Stimulated activated CD8-positive, alpha-beta memory T cell treated with anti-CD3 and anti-CD28 coated beads, Interleukin-15, amount 100 ng/mL, for 48 hours (primary cell): Measurements from ENCODE around the gene NFYC.
"Not testable (repeated sequence)": the region's sequence is repeated elsewhere in the genome, so short reads cannot be mapped to it uniquely, and the experiment has no call there.

Source experiments
- DNase-seq, 2 donors: peaks; one replicate each; pipeline ENCODE4 v3.0.0-alpha.2; 2020; ENCODE audit warnings: low read depth in 2 of 2

Gene NFYC

DNA sequence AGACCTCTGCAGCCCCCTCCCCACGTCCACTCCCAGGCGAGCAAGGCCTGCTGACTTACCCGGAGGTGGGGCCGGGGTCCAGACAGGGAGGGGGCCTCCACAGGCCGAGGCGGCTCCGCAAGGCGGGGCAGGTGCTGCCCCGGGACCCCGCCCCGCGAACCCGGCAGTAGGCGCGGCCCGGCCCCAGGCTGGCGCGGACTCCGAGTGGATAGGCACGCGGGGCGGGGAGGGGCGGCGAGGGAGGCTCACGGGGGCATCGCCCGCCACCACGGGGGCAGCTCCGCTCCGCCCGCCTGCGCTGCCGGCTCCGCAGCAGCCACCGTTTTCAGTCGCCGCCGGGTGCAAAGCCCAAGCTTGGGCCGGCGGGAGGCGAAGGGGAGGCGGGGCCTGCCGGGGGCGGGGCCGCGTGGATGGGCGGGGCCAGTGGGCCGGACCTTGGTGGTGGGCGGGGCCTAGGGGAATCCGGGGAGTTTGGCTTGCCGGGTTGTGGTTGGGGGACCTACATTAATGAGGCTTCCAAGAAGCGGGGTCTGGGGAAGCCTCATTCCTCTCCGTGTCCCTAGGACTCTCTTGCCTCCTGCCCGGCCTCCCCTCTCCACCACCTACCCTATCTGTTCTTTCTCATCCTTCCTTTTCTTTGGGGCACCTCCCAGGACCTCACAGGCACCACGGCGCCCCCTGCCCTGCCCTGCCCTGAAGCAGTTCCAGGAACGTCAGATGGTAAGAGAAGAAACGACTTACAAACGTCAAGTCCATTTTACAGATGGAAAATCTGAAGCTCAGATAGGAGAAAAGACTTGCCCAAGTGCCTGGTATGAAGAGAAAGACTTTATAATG, 26.0 kb upstream of the NFYC start, which contains the start of gene RIMS3:
RIMS3 (minus strand) TSS at position 348 of the 837 bp plus-strand sequence. CDS start 23,757 bp downstream, outside the sequence.
- DNase-seq = peak; percentile 69 to 77

DNA sequence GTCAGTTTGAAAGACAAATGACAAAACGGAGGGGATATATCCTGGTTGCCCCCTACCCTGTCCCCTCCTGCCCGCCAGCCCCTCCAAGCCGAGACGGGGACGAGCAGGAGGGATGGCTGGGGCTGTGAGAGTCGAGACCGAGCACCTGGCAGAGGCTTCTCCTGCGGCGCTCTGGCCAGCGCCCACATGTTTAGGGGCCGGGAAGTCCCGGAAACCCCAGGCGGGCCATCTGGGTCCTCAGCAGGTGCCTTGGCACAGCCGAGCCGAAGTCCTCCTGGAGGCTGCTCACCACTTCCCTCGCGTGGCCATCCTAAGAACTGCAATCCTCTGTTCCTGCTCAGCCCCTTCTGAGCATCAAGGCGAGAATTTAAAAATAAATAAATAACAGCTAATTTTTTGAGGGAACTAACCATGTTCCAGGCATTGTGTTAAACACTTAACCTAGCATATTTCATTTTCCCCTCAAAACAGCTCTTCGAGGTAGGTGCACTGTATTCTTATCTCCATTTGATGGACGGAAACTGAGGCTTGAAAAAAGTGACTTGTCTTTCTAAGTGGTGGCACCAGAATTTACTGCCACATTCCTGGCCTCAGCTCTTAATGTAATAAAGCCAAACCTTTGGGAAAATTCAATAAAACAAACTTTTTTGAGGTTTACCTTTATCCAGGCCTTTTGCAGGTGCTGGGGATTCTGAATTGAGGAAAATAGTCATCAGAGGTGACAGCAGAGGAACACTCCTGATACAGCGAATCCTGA, 22.6 kb upstream of the NFYC start:
- peak; percentile 68 to 70 for DNase-seq

DNA sequence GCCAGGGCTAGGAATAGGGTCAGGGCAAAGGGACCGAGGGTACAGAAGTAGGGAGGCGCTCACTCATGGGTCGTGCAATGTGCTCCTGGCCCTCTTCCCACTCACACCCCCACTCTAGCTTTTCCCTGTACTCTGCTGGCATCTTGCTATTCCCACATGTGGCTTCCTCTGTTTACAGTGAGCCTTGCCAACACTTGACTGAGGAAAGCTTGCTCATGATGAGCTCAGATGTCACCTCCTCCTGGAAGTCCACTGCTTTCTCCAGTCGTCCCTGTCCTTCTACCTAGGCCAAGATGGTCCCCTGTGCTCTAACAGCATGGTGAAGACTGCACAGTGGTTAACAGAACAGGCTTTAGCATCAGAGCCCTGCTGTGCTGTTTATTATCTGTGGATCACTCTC, 18.1 kb upstream of the NFYC start:
- DNase-seq = no peak

DNA sequence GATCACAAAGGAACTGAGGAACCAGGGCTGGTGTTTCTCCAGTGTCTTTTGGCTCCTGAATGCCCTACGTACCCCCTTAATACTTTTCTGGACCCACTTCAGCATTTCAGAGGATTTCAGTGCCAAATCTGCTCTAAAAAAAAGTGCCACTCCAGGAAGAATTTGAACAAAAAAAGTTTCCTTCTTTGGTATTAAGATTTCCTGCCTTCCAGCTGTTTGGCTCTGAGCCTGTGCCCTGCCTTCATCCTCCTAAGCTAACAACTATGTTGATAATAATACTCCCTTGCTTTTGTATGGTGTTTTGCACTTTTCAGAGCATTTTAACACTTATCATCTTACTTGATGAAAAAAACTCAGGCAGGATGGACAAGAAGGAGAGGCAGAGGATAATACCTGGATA, 15.0 kb upstream of the NFYC start:
- no peak for DNase-seq

DNA sequence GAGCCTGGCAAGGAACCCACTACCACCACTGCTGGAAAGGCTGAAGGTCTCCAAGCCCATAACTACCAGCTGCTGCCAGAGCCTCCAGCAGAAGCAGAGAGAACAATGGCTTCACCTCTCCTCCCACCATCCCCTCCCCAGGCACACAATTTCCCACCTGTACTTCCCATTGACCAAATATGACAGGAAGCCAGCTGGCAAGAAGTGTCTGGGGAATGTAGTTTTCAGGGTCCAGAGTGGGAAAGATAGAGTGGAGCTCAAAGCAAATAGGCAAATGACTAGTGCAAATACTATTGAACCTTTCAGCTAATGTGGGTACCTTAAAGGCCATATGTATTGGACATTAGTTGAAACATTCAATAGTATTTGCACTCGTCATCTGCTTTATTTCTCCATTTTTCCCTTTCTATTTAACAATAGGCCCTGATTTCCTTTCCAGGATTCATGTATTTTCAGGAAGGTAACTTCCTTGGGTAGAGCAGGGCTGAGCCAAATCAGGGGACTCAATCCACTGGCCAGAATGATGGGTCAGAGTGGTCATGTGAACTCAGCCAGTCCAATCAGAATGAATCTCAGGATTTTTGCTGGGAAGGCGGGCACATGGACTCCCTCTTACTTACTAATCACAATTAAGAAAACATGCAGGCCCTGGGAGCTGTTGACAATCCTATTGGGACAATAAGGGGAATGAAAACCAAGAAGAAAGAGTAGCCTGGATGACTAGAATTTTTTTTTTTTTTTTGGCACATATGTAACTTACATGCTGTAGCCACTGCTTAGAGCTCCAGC, 12.1 kb upstream of the NFYC start:
- no peak for DNase-seq

DNA sequence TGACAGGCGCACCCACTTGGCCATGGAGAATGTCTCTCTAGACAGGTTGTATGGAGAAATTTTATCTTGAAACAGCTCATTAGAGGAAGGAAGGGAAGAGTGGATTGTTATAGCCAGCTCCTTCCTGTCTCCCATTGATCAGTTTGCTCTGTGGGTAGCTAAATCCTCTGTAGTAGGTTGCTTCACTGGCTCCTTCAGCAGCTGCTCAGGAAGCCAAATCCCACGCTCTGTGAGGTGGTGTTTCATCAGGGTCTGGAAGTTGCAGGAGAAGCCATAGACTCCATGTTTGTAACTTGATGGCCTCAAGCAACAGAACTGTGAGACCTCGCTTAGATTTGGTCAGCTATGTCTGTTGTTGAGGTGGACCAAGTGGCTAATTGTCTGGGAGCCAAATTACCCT, 6.8 kb upstream of the NFYC start:
- no peak for DNase-seq

DNA sequence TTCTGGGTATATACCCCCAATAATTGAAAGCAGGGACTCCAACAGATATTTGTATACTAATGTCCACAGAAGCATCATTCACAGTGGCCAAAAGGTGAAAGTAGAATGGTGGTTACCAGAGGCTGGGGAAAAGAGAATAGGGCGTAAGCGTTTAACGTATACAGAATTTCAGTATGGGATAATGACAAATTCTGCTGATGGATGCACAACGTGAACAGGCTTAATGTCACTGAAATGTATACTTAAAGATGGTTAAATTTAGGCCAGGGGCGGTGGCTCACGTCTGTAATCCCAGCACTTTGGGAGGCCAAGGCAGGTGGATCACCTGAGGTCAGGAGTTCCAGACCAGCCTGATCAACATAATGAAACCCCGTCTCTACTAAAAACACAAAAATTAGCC, 4.4 kb upstream of the NFYC start:
- no peak for DNase-seq

DNA sequence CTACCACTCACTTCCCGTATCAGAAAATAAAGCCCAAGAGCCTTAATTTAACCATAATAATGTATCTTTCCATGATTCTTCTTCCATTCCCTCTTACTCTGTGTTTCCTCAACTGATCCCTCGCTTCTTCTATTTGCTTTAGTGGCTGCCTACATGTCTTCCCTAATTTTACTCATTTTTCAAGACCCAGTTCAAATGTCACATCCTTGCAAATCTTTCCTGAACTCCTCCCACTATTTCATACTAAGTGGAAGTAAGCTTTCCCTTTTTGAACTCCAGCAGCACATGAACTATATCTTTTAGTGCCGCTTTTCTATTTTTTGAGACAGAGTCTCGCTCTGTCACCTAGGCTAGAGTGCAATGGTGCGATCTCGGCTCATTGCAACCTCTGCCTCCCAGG, 3.8 kb upstream of the NFYC start:
- DNase-seq = no peak

DNA sequence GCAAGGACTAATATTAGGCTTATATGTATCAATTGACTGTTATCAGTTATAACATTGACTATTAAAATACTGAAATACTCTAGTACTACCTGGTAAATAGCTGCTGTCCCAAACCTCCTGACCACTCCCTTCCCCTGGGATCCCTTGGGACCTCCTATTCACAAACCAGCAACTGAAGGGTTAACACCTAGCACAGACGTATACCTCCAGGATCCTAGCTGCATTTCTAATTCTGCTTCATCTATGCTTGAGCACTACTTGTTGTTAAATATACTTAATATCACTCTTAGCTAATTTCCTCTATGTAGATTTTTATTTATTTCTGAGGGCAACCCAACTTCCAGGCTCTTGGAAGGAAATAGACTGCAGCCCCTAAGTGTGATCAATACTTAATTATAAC, 1.8 kb upstream of the NFYC start:
- no peak for DNase-seq

DNA sequence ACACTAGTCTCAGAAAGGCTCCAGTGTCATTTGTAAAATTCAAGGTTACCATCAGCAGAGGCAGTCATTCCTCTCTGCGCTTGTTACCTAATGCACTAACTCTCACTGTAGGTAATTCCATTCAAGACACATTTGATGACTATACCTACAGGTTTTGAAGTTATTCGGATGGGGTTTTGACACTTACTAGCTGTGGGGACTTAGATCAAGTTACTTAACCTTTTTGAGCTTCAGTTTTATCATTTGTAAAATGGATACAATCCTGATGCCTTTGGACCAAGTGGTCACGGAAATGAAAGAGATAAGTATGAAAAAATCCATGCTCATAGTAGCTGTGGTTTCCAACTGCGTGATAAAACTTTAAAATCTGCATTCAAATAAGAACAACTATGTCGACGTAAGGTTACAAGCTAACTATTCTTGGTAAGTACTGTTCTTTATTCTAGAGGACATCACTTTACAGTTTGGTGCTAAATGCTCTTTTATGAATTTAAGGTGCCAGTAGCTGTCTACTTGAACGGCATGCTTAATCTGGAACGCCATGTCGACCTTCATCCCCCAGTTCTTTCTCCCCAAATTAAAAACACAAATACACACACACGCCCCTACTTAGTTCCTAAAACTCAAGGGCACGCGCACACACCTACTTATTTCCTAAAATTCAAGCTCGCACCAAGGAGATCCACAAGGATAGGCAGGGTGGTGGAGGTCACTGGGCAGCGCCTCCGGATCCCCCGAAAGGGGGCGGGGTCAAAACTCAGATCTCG, 550 bp upstream of the NFYC start:
- no peak for DNase-seq

DNA sequence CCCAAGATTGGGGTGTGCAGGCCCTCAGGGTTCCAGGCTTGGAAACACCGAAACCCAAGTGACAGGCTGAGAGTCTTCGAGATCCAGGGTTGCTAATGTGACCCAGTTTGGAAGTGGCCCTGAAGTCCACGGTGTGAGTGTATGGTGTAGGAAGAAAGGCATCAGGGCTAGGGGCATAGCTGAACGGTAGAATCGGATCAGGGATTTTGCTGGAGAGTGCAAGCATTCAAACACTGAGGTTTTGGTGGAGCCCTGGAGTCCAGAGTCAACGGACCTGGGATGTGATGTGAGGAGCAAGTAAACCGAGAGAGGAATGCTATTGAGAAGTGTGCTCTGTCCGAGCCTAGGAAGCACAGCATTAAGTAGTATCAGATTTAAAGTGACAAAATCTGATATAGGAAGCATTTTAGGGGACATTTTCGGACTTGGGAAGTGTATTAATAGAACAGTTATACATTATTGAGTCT, 958 bp downstream of the NFYC start:
- DNase-seq = no peak

DNA sequence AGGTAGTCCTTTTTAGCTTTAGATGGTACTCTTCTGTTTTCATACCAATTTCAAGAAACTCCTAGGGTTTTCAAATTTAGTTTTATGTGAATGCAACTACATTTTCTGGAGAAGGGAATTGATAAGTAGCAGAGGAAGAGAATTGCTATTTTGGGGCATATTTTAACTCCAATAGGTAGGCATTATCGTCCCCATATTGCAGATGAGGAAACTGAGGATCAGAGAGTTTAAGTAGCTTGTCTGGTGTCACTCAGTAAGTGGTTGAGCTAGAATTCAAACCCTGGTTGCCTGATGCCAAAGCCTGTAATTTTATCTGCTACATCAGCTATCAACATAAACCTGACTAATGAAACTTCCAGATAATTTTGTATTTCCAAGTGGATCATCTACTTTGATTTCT, 1.9 kb downstream of the NFYC start:
- DNase-seq = no peak

DNA sequence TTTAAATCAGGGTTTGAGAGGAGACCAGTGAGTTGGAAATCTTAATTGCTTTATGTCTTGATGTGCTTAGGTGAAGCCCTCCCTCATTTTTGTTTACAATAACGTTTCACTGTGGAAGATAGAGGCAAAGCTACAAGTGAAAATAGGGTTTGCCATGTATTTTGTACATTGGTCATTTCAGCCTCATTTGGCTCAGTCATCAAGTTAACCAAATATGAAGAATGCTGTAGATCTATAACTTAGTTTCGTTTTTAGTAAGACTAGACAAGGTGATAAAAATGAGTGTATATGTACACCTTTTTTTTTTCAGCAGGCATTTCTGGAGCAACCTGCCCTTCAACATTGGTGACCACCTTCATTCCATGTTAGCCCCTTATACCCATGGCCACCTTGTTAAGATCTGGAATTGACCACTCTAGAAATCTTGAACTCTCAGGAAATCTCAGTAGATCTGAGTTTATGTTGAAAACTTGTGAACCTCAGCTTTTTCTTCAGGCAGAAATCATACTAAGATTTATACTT, 2.9 kb downstream of the NFYC start:
- no peak for DNase-seq

DNA sequence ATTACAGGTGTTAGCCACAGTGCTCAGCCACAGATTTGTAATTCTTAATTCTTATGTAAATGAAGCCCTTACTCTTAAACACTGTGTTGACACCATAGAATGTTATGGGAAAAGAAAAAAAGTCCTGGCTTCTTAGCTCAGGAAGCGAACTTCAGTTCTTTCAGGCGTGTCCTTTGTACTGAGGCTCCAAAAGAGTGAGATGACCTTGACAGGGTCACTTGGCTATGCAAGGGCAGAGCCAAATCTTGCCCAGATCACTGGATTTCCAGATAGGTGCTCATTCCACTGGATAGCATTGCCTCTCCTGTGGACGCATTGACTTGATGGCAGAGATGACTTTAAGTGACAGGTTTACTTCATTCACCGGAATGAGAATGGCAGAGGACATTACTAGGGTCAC, 4.8 kb downstream of the NFYC start:
- DNase-seq = no peak

DNA sequence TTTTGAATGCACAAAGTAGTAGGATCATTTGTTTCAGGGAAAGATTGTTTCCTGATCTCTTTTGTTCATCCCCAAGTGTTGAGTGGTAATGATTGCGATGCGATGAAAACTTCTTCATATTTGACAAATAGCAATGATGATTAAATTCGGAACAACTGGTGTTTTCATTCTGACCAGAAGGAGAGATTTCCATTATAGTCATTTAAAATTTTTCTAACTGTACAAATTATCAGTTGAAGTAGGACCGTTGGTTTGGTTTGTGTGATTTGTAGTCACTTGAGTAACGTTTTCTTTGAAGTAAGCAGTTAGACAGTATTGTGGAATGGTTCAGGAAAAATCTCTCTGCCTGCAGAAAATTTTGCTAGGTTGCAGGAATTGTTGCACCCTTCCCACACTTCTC, 5.9 kb downstream of the NFYC start:
- DNase-seq = no peak

DNA sequence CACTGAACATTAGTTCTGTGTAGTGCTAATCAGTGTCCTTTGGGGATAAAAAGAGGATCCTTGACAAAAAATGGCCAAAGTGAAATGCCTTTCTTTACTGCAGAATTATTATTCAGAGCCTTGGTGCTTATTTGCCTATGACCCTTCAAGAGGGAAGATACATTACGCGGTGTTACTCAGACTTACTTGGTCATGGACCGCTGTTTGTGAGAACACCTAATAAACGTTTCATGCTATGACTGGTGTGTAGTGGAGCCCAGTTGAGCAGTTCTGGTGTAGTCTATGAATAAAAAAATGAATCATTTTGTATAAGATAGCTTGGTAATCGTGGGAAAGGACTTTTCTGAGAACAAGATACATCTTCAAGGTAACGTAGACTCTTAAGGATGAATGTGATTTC, 8.3 kb downstream of the NFYC start:
- DNase-seq = no peak

DNA sequence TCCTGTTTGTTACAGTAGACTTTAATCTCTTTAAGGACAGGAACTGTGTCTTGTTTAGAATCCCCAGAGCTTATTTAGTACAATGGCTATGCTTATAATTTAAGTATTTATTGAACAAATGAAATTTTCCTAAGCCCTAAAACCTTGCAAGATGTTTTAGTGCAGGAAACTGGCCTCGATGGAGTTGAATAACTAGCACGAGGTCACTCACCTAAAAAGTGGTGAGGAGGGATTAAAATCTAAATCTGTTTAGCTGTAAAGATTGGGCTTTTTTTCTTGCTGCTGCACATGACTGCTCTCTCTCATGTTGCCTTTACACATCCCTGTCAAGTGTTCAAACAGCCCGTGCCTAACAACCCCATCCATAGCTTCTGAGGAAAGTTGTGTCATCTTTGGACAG, 10.2 kb downstream of the NFYC start:
- DNase-seq = no peak

DNA sequence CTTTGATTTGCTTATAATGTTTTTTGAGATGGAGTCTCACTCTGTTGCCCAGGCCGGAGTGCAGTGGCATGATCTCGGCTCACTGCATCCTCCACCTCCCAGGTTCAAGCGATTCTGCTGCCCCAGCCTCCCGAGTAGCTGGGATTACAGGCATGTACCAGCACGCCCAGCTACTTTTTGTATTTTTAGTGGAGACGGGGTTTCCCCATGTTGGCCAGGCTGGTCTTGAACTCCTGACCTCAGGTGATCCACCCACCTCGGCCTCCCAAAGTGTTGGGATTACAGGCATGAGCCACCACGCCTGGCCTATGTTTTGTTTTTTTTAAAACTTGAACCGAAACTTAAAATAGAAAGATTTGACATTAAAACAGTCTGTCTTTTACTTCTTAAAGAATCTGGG, 11.3 kb downstream of the NFYC start:
- not testable (repeated sequence) for DNase-seq

DNA sequence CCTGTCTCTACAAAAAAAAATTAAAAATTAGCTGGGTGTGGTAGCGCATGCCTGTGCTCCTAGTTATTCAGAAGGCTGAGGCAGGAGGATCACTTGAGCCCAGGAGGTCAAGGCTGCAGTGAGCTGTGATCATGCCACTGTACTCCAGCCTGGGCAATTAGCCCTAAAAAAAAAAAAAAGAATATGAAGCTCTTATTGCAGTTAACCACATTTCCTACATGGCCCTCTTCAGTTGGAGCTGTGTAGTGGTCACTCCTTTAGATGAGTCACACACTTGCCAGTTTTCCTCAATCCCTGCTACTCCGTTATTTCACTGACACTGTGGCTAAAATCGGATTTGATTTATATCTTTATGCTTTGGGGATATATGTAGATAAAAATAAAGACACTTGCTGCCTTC, 11.8 kb downstream of the NFYC start:
- no peak for DNase-seq

DNA sequence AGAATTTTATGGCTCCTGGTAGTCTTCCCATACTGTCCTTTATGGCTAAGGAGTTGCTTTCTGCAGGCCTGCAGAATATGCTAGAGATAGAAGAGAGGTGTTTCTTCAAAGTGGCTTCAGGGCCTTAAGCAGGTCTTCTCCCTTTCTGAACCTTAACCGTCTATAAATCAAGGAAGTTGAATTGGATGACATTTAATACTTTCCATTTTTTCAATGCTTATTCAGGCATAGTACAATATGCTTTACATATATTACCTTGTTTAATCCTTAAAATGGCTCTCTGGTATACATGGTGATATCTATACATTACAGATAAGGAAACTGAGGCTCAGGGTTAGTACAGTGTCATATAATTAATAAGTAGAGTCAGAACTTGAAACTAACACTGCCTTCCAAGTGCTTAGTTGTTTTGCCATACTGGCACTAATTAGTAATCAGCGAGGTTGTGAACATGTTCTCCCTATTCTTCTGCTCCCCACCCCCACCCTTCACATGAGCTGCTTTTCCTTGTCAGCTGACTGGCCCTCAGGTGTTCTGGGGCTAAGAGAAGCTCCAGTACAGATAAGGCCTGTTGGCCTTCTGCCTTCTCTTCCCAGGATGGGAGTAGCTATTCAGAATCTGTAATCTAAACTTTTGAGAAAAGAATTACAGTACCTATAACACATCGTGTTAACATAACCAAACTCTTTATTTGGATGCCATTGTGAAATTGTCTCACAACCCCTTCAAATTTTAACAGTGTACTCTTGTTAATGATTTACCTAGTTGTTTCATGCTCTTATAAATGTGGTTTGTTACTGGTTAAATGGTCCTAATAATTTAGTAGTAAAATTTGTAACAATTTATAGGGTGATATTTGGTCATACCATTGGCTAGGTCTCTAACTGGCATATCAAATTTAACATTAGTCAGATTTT, 13.6 kb downstream of the NFYC start:
- DNase-seq = no peak
